LoVo (cell line): ENCODE results near the gene RAB43.

Source experiments
- DNase-seq: peaks from one replicate; pipeline ENCODE4 v3.0.0-alpha.2; 2016; ENCODE audit warnings: low spot score

RAB43 gene

DNA sequence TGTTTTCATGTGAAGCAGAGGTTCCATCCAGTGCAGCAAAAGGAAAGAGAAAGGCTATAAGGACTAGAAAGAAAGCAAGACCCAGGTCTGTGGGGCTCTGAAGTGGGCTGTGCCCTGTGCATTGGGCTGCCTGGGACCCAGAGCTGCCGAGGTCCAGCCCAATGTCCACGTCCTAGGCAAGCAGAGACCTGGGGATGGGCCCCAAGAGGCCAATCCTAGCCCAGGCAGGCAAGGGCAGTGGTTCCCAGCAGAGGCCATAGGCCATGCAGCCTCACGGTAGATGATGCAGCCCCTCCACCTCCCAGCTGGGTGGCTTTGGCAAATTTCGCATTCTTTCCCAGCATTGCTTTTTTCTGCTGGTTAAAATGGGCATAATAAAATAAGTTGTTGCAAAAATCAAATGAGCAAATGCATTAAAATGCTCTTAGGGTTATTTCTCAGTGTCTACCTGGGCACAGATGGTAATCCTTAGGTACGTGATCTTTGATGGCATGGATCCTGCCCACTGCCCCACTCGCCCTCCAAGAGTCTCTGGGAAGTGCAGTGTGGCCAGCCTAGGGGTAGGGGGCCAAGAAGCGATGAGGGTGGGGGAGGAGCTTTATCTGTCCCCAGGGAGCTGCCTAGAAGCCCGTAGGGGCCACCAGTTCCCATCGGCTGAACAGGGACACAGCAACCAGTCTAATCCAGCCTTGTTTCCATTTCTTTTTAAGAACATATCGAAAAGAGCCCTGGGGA is 83.3 kb downstream of the RAB43 start:
- DNase-seq = no peak
